A549 (cell line): Measurements from ENCODE around the gene NAA20. TPM values are rescaled to one million over a fixed set of nuclear protein-coding genes. Genes with fewer than 3 reads are reported as not detected.
A peak's percentile ranks its signal among the peaks of the same experiment; 100 is the strongest.

Source experiments
- ATAC-seq, 2 experiments: fragments of 200-7000 bp in 1 of 2; fragments of >200 bp in 1 of 2; cut with Nextera tagmentation in 1 of 2; cut with Tn5 transposase in 1 of 2; 3 replicates each; pipeline versions ENCODE4 v1.8.0 to v1.9.1; 2018 to 2020; ENCODE audit warnings: mild to moderate bottlenecking in 1 of 2, moderate library complexity in 1 of 2
- CTCF ChIA-PET: fragments of 300-600 bp; sonication (Branson Sonifier 250); formaldehyde crosslinking; extraction: SDS; loops from one replicate; lab custom pipeline; 2021; ENCODE audit warnings: antibody characterized with exemption, inconsistent platforms; lab: Yijun Ruan, JAX
- POLR2A ChIA-PET: fragments of 350-600 bp; formaldehyde crosslinking; extraction: SDS; loops from one replicate; lab custom pipeline; 2021; ENCODE audit warnings: antibody characterized with exemption, inconsistent platforms; lab: Yijun Ruan, JAX
- DNase-seq, 2 experiments: peaks; one replicate each; pipeline versions ENCODE4 v3.0.0 to v3.0.0-alpha.2; 2011 to 2016; ENCODE audit warnings: low read depth in 1 of 2, low spot score in 1 of 2
- FAIRE-seq: peaks from 2 replicates; lab custom pipeline; 2011; peaks lifted over from hg19 to GRCh38; lab: Jason Lieb, UNC
- H3K27ac ChIP-seq, 2 experiments: fragments of >200 bp; sonication (Bioruptor Twin); formaldehyde crosslinking; 3 replicates each; pipeline ENCODE4 v1.5.1; 2016 to 2017
- H3K4me1 ChIP-seq: fragments of >200 bp; sonication (Bioruptor Twin); formaldehyde crosslinking; 3 replicates; pipeline ENCODE4 v1.6.1; 2016
- H3K4me2 ChIP-seq: fragments of >200 bp; sonication (Bioruptor Twin); formaldehyde crosslinking; 3 replicates; pipeline ENCODE4 v1.6.1; 2016
- H3K4me3 ChIP-seq: fragments of >200 bp; sonication (Bioruptor Twin); formaldehyde crosslinking; 3 replicates; pipeline ENCODE4 v1.5.1; 2016
- H3K9me3 ChIP-seq: fragments of >200 bp; sonication (Bioruptor Twin); formaldehyde crosslinking; 3 replicates; pipeline ENCODE4 v1.6.1; 2016
- CBX2 ChIP-seq: fragments of 200-600 bp; sonication (generic); IDR thresholded peaks from 2 replicates; pipeline ENCODE4 v1.6.1; 2016; ENCODE audit warnings: low read depth, mild to moderate bottlenecking, borderline replicate concordance
- CEBPB ChIP-seq, 2 experiments: fragments of >200 bp in 1 of 2; sonication (Bioruptor Twin) in 1 of 2; formaldehyde crosslinking in 1 of 2; IDR thresholded peaks; 2 replicates each; pipeline ENCODE4 v1.6.1; 2012 to 2016
- E2F6 ChIP-seq: IDR thresholded peaks from 2 replicates; pipeline ENCODE4 v1.6.1; 2012; ENCODE audit warnings: low read depth, borderline replicate concordance
- ELK1 ChIP-seq: fragments of 150-350 bp; IDR thresholded peaks from 2 replicates; pipeline ENCODE4 v1.6.1; 2014; ENCODE audit warnings: low read depth, mild to moderate bottlenecking, low read length
- ESRRA ChIP-seq: fragments of 150-350 bp; IDR thresholded peaks from 2 replicates; pipeline ENCODE4 v1.6.1; 2014; ENCODE audit warnings: mild to moderate bottlenecking, low read length, borderline replicate concordance
- FOXS1 ChIP-seq: fragments of 250-450 bp; sonication (Bioruptor Pico); IDR thresholded peaks from 2 replicates; pipeline ENCODE4 v1.5.0; 2020; ENCODE audit warnings: mild to moderate bottlenecking, moderate library complexity
- HES2 ChIP-seq: fragments of >200 bp; sonication (Bioruptor Twin); formaldehyde crosslinking; IDR thresholded peaks from 2 replicates; pipeline ENCODE4 v1.6.1; 2016
- HEYL ChIP-seq: fragments of 250-450 bp; sonication (Bioruptor Pico); IDR thresholded peaks from 2 replicates; pipeline ENCODE4 v1.8.0; 2021; ENCODE audit warnings: mild to moderate bottlenecking, moderate library complexity
- HOXB13 ChIP-seq: fragments of 250-450 bp; sonication (Bioruptor Pico); IDR thresholded peaks from 2 replicates; pipeline ENCODE4 v1.5.0; 2020; ENCODE audit warnings: low read depth, mild to moderate bottlenecking, moderate library complexity
- HOXB5 ChIP-seq: fragments of 250-450 bp; sonication (Bioruptor Pico); IDR thresholded peaks from 2 replicates; pipeline ENCODE4 v1.5.0; 2020; ENCODE audit warnings: mild to moderate bottlenecking, moderate library complexity
- KDM5A ChIP-seq: fragments of 200-600 bp; sonication (generic); IDR thresholded peaks from 2 replicates; pipeline ENCODE4 v1.6.1; 2016; ENCODE audit warnings: antibody characterized with exemption, mild to moderate bottlenecking
- MAFK ChIP-seq: fragments of 450-650 bp; IDR thresholded peaks from 2 replicates; pipeline ENCODE4 v1.6.1; 2014; ENCODE audit not compliant: partially characterized antibody
- NPAS2 ChIP-seq: fragments of 250-450 bp; sonication (Bioruptor Pico); IDR thresholded peaks from 2 replicates; pipeline ENCODE4 v1.8.0; 2022; ENCODE audit warnings: mild to moderate bottlenecking, moderate library complexity, borderline replicate concordance
- PHF8 ChIP-seq: fragments of 200-600 bp; sonication (generic); IDR thresholded peaks from 2 replicates; pipeline ENCODE4 v1.6.1; 2016; ENCODE audit warnings: low read depth, mild to moderate bottlenecking, antibody characterized with exemption, moderate library complexity, borderline replicate concordance
- POLR2AphosphoS2 ChIP-seq: conservative IDR thresholded peaks from 2 replicates; pipeline ENCODE4 v1.6.1; 2012; ENCODE audit warnings: low read length, improper control_type of control experiment, inconsistent platforms
- SMC3 ChIP-seq: fragments of >200 bp; sonication (Bioruptor Twin); formaldehyde crosslinking; IDR thresholded peaks from 3 replicates; pipeline ENCODE4 v1.6.1; 2018; ENCODE audit warnings: inconsistent platforms
- SREBF2 ChIP-seq: fragments of 450-650 bp; IDR thresholded peaks from 2 replicates; pipeline ENCODE4 v1.6.1; 2014; ENCODE audit warnings: mild to moderate bottlenecking, moderate library complexity
- WGBS: methylation state at CpG from one replicate; pipeline ENCODE4 v1.1.6; 2017; ENCODE audit errors: missing lambda C conversion rate; 5-methylcytosine and 5-hydroxymethylcytosine counted together
- polyA plus RNA-seq, 4 experiments: library from polyadenylated mRNA; depleted of rRNA in 3 of 4; stranded (reverse); fragments of >200 nt; fragmentation: RNase III in 1 of 4; extraction: RNeasy Plus Mini Kit Qiagen cat#74134 plus additional on column Dnase treatment in 1 of 4; gene quantifications; 2 replicates in 3 of 4; 3 replicates in 1 of 4; pipeline ENCODE4 v1.2.3, GENCODE V29; 2011 to 2017
- TF ChIP-seq, protein P1 (sequence below): fragments of 450-650 bp; IDR thresholded peaks from 2 replicates; pipeline ENCODE4 v1.6.1; 2014; ENCODE audit warnings: antibody characterized with exemption
- TF ChIP-seq, protein P2 (sequence below): IDR thresholded peaks from 2 replicates; pipeline ENCODE4 v1.6.1; 2012
- TF ChIP-seq, protein P3 (sequence below): fragments of 250-450 bp; sonication (Bioruptor Pico); IDR thresholded peaks from 2 replicates; pipeline ENCODE4 v1.5.0; 2021; ENCODE audit warnings: mild to moderate bottlenecking, moderate library complexity, borderline replicate concordance

Gene NAA20
- polyA plus RNA-seq, 2 of the 4 experiments (the other 2 are of a cell fraction), result 175 to 219 TPM

GRCh38 chr20:19986419-19986818 lies 30.7 kb upstream of the NAA20 start:
- peaks cover 58% of the 10 kb centered on the region for H3K4me1 ChIP-seq
- DNase-seq (peak; percentile 45 to 57), ATAC-seq (peak in 1 of 2 experiments; percentile 54; a peak in 2 of 6 replicates), FAIRE-seq (no peak)
- peak overlapping the region; percentile 61 for H3K4me2 ChIP-seq
- CTCF ChIA-PET, result interaction anchor here (1.4 to 6.4 kb wide), 3 partner anchors 8 to 202 kb away, joined by 6 to 32 read pairs (median 21); no protein-coding TSS in a partner anchor
- POLR2A ChIA-PET, result interaction anchor here (0.8 to 2.5 kb wide), 2 partner anchors 10 to 11 kb away, joined by 4 to 9 read pairs; no protein-coding TSS in a partner anchor
- TF ChIP-seq CEBPB (IDR thresholded peaks at IDR 0.05) (peak in 1 of 2 experiments; percentile 68; a peak in 2 of 4 replicates), HOXB13 (CRISPR knock-in tag) (0 out of 2 replicates have a peak, but pooled peaks have one; percentile 48), ELK1 (no peak), FOXS1 (CRISPR knock-in tag) (no peak), ESRRA (no peak)
- 17% methylated on average over 6 of the region's 6 CpGs for WGBS
- peak overlapping the region; percentile 63 to 86 for H3K27ac ChIP-seq
- no peak overlapping the region for H3K4me3 ChIP-seq
- H3K9me3 ChIP-seq, result no peaks in the 10 kb centered on the region

DNA sequence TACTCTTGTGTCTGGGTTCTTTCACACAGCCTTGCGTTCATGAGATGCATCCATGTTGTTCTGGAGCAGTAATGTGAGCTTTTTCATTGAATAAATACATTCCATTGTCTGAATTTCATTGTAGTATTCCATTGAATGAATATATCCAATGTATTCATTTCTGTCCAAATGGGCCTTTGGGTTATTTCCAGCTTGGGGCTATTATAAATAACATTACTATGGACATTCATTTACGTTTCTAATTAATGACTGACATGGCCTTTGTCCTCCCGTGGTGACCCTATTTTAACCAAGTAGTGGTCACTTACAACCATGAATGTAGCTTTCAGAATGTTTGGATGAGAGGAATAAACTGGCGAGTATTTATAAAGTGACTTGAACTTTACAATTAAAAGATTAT lies 30.1 kb upstream of the NAA20 start:
- CTCF ChIA-PET, result interaction anchor here (0.7 to 6.4 kb wide), 6 partner anchors 7 to 202 kb away, joined by 3 to 32 read pairs (median 8); no protein-coding TSS in a partner anchor

More for the DNA sequence above, 30.1 kb upstream of the NAA20 start:
- peak overlapping the region; percentile 61 for H3K4me2 ChIP-seq
- POLR2A ChIA-PET, result interaction anchor here (2.5 kb wide), 1 partner anchor 10 kb away, joined by 9 read pairs; no protein-coding TSS in a partner anchor
- no peaks in the 10 kb centered on the region for H3K9me3 ChIP-seq
- FAIRE-seq, result no peak
- H3K4me3 ChIP-seq, result no peak overlapping the region
- TF ChIP-seq KDM5A (no peak), ELK1 (no peak), E2F6 (no peak), FOXS1 (CRISPR knock-in tag) (no peak), SREBF2 (no peak), HEYL (CRISPR knock-in tag) (no peak), HOXB5 (CRISPR knock-in tag) (no peak), SMC3 (no peak), NPAS2 (CRISPR knock-in tag) (no peak), PHF8 (no peak), MAFK (no peak), HES2 (no peak), CBX2 (no peak), POLR2AphosphoS2 (no peak)
- TF ChIP-seq, protein P1, sequence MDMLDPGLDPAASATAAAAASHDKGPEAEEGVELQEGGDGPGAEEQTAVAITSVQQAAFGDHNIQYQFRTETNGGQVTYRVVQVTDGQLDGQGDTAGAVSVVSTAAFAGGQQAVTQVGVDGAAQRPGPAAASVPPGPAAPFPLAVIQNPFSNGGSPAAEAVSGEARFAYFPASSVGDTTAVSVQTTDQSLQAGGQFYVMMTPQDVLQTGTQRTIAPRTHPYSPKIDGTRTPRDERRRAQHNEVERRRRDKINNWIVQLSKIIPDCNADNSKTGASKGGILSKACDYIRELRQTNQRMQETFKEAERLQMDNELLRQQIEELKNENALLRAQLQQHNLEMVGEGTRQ, result no peak
- TF ChIP-seq, protein P2, sequence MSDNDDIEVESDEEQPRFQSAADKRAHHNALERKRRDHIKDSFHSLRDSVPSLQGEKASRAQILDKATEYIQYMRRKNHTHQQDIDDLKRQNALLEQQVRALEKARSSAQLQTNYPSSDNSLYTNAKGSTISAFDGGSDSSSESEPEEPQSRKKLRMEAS, result no peak
- TF ChIP-seq, protein P3, sequence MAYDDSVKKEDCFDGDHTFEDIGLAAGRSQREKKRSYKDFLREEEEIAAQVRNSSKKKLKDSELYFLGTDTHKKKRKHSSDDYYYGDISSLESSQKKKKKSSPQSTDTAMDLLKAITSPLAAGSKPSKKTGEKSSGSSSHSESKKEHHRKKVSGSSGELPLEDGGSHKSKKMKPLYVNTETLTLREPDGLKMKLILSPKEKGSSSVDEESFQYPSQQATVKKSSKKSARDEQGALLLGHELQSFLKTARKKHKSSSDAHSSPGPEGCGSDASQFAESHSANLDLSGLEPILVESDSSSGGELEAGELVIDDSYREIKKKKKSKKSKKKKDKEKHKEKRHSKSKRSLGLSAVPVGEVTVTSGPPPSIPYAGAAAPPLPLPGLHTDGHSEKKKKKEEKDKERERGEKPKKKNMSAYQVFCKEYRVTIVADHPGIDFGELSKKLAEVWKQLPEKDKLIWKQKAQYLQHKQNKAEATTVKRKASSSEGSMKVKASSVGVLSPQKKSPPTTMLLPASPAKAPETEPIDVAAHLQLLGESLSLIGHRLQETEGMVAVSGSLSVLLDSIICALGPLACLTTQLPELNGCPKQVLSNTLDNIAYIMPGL (CRISPR knock-in tag), result no peak
- TF ChIP-seq, all 56 proteins: peak for 0
- Histone ChIP-seq H3K27ac (peak overlapping the region; percentile 63 to 86), H3K4me1 (peaks cover 58% of the 10 kb centered on the region)
- ATAC-seq (no peak), DNase-seq (no peak)
- WGBS, result 90% methylated on average over 4 of the region's 4 CpGs
